Testis (tissue), 2 donors: Measurements from ENCODE around the gene GNB1L.

Experiments used
- CTCF ChIP-seq, 3 experiments: fragments of 450-650 bp in 2 of 3; fragments of 200-600 bp in 1 of 3; sonication (generic) in 1 of 3; IDR thresholded peaks; one replicate each; pipeline ENCODE4 v1.5.1; 2016 to 2019; ENCODE audit warnings: antibody characterized with exemption in 3 of 3, mild to moderate bottlenecking in 2 of 3, moderate library complexity in 1 of 3
- POLR2A ChIP-seq: fragments of 450-650 bp; IDR thresholded peaks from one replicate; pipeline ENCODE4 v1.6.1; 2017; ENCODE audit warnings: antibody characterized with exemption, mild to moderate bottlenecking, moderate library complexity

DNA sequence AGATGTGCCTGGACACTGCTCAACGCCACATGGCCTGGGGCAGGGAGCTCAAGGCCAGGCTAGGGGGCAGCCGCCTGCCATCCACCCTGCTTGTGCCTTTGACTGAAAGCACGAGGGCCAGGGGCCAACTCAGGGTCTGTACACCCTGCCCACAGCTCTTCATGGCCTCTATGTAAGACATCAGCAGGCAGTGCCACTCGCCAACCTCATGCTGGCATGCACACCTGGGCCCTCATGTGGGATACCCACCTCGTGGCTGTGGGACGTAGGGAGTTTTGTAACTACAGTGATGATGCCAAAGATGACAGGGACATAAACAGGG lies 68.4 kb downstream of the GNB1L start:
- TF ChIP-seq CTCF (IDR thresholded peaks at IDR 0.05) (no peak), POLR2A (no peak)
